Activated CD8-positive, alpha-beta memory T cell treated with anti-CD3 and anti-CD28 coated beads for 4 hours (primary cell): ENCODE results near the gene KCNIP4.

ENCODE experiments used
- DNase-seq, 2 donors: peaks; one replicate each; pipeline ENCODE4 v3.0.0-alpha.2; 2020; ENCODE audit warnings: low read depth in 2 of 2

Gene KCNIP4

DNA sequence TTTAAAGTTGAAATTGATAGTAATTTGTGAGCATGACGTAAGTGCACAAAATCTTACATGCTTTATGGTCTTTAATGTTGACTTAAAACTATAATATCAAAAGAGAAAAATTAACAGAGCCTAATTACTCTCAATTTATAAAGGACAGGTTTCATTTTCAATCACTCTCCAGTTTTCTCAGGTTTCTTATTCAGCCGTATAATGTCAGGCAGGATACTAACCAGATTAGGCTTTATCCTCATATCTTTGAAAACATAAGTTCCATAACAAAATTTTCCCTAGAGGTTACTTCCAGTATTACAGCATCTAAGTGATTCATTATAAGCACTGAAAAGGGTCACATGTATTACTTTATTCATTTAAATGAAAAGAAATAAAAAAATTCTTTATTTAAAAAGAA, 756.2 kb downstream of the KCNIP4 start:
- no peak for DNase-seq

DNA sequence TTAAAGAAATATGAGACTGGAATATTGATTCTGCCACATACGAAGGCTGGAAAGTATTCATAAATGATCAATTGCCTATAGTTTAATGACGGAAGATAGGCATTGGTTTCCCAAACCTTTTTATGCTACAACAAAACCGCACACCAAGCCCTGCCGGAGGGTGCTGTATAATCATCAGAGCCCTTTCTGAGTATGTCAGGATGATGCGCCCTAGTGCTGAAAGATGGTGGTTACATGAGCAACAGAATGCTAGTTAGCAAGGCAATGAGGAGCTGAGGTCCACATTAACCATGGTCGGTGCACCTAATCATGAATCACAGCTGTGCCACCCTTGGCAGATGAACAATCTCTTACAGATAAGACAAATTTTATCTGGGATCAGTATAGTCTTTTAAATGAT, 757.3 kb downstream of the KCNIP4 start:
- no peak for DNase-seq

DNA sequence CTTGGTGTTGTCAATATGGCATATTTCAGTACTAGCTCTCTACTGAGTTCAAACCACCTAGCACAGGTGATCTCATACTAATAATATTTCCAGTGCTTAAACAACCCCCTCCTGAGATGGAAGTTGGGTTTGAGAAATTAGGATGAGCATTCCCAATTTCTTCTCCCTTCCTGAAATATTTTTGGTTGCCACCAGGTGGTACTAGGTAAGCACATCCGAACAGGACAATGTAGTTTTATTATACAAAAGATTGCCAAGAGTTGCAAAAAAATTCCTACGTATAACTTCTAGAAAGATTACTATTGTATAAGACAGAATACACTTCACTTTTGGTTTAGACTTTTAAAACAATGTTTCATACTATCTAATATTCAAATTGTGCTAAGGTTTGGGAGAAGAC, 763.8 kb downstream of the KCNIP4 start:
- DNase-seq: no peak

DNA sequence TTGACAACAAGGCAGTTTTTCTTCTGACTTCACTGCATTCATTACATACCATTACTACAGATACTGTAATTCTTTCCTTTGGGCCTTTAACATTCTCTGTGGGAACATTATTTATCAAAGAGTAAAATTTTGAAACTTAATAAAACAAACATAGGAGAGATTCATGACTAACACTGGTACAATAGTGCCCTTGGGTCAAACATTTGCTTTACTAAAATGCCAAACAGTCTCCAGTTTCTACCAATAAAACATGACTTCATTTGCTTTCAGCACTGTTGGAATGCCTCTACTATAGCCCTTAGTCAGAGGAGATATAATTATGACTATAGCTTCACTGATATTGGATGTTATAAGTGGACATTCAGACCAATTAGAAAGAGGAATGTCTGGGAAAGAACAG, 766.9 kb downstream of the KCNIP4 start:
- no peak for DNase-seq

DNA sequence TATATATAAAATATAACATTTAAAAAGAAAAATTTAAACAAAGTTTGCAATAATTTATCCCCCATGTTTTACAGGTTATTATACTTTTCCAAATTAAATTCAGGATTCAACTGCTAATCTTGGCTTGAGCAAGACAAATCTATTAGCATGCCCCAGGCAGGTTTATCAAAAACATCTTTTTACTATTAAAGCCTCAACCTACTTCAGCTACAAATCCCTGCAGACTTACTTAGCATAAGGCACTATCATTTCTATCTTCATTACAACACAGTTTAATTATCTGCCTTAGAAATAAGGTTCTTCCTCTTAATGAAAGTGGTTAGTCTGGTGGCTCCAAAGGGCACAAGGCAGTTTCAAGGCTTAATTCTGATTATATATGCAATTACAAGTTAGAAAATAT, 770.7 kb downstream of the KCNIP4 start:
- no peak for DNase-seq

DNA sequence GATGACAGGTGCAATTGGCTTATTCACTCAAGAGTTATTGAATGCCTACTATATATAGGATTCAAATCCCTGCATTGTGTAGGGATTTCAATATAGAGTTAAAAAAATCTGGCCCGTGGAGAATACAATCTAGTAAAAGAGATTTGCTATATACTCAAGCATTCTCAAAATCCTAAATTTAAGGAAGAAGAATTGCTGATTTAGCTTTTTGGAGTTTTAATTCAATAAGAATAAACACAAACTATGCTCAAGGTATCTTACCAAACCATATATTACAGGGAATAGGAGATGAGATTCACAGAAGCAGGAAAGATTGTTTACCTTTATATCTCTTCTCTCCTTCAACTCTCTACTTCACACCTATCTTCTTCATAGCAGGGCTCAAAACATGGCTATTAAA, 771.5 kb downstream of the KCNIP4 start:
- DNase-seq: no peak

DNA sequence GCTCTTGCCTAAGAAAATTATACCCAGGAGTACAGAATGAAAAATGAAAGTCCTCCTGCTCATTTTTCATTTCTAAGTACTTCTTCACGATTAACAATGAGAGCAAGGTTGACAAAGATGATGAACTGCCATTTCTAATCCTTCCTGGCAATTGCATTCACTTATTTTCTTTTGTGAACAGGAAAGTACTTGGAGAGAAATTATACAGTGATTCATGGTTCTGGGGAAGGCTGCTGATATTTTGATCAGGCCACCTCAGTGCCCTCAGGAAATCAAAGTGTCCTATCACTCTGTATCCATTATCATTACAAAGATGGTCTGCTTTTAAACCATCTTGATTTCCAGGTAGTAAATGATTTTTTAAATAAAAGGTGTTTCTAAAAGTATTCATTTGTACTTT, 780.9 kb downstream of the KCNIP4 start:
- DNase-seq: no peak

DNA sequence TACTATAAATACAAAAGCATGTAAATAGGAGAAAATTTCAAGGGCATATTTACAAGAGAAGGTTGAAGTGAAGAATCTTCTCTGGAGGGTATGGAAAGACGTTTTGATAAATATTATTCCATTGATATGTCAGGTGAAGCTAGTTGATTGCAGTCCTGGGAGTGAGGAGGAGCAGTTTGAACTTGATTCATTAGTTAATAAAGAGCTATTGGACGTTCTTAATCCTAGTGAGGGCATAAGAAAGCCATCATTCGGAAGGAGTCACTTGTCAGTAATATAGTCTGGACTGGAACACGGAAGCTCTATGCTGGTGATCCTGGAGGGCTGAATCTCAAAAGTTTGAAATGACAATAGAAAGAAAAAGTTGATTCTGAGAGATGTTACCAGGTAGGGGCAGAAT, 793.2 kb downstream of the KCNIP4 start:
- no peak for DNase-seq

DNA sequence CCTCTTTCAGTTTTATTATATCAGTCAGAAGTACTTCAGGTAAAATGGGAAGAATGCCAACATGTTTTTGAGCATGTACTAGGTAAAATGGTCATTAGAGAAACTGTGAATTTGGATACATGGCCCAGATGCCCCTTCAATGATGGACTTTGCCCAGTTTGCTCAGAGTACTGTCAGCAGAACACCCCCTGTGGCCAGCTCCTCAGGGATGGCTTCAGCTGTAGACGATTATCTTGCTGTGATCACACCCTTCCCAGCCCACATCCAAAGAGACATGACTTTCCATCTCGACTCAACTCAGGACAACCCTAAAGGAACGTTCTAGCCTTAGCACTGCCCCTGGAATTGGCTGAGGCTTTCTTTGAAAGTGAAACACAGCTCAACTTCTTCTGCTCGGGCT, 809.2 kb downstream of the KCNIP4 start:
- DNase-seq: no peak

DNA sequence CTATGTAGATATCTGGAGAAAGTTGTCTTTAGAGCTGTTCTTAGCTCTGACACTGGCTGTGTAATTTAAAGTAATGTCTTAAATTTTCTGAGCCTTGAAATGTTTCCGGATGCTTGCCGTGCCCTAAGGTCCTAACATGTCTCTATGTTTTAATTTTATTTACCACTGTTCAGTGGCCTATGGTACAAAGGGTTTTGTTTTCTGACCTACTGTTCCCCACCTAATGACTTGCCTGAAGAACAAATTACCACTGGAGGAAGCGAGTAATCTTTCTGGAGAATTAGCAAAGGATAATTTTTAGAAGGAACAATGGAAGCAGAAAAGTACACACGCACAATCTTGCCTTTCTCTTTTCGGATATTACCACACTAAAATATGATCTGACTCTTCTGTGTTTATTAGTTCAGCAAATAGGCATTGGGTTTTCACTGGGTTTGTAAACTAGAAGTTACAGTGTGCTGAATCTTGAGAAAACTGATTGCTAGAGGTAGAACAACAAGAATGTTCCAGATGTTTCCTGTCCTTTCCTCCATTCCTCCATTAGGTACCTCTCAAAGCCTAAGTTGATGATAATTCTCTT, 812.4 kb downstream of the KCNIP4 start:
- no peak for DNase-seq

DNA sequence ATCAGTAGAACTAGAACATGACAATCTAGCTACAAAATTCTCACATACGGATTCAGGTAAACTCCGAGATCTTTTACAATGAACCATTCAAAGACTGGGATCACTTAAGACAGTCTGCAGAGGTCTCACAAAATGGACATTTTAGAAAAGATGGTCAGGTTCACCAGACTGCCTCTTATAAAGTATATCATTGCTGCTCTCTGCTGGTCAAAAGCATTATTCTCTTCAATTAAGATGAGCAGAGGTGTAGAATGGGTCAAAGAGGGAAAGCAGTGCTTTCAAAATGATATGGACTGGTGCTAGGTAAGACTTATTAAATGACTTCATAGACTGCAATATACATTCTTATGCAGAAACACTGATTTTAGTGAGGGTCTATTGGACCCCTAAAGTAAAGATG, 813.6 kb downstream of the KCNIP4 start:
- DNase-seq: no peak

DNA sequence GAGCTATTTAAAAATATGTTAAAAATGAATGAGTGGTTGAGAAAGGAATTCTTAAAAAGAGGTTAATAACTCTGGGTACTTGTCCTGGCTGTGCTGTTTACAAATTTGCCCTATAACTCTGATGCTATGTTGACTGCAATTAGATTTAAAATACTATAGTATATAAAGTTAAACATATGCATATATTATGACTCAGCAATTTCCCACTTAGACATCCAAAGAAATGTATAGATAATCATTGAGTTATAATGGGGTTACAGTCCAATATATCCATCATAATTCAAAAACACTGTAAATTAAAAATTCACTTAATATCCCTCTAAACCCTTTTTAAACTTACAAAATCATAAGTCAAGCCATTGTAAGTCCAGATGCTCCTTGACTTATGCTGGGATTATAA, 818.0 kb downstream of the KCNIP4 start:
- no peak for DNase-seq

DNA sequence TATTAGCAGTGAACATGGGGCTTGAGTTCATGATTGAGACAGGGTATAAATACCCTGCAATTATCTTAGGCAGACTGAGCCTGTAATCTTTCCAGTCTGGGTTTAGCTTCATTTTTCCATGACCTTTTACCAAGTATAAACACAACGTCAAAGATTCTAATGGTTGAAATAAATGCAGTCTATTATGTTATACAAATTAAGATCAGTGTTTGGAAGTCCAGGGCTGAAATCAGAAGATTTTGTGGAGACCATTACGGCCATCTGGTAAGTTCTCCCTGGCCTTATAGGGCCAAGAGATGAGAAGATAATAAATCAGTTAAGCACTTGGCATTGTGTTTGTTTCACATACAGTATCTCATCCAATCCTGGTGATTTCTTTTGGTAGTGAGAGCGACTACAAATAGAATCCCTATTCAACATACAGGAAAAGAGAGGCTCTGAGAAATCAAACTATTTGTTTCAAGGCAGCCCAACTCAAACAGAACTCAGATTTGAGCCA, 822.5 kb downstream of the KCNIP4 start:
- DNase-seq: no peak

DNA sequence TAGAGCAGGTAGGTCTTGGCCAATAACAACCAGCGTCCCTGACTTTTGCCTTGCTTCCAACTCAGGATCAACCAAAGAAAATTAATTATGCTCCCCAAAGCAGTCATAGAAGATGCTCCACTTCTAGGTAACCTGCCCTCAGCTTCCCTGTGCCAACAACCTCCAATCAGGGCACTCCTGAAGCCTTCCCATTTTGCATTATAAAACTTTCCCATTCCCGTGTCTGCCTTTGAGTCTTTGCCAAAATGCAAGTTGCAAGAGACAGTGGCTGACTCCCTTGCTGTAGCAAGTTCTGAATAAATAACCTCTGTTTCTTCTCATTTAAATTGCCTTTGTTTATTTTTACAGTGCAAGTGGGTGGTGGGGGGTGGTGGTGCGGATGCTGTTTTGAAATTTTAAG, 830.3 kb downstream of the KCNIP4 start:
- no peak for DNase-seq

DNA sequence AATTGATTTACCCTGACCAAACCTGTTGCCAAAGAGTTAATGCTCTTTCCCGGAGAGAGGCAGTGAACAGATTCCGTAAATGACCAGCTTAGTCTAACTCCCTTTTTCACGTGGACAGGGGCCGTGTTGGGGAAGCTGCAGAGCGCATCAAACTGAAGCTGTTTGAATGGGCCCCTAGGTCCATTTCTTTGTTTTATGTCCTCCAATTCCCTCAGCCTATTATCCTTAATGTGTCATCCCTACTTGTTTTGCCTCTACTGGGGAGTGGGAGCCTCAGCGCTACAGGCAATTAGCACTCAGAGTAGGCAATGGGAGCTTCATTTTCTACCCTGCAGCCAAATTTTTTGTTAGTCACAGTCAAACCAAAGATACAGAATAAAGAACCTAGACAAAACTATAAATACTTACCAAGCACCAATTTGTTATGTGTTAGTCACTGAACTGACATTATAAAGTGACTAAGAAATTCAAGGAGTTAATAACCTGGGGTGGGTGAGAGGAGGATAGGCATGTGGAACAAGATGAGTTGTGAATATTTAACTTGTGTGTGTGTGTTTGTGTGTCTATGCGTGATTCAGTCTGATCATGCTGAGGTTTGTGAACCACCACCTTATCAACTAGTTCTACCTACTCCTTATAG, 830.9 kb downstream of the KCNIP4 start:
- DNase-seq: no peak

DNA sequence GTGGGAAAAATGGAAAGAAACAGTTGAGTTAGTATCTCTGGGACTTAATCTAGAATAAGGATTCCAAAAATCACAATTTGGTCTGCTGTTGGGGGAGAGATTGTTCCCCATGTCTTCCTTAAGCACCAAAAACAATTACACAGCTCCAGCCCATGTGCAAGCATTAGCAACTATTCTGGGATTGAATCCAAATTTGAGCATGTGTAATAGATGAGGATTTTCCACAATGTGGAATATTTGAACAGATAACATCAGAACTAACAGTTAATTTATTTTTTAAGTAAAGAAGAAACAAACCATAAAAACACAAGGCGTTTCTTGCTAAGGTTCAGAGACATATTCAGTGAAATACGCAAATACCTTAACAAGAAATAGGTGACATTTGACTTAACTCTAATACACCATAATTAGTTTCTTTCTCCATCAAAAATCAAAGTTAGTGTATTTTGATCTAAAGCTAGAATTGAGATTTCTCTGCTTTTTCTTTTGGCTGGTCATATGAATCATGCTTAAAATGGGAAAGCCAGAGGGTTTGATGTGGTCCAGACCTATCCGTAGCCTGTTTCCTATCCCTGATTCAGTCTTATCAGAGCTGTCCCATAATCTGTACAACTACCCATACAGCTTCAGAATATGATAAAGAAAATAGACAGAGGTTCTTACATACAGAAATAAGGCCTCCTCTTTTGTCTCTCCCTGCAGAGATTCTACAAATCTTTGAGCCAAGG, 834.9 kb downstream of the KCNIP4 start:
- DNase-seq: no peak

DNA sequence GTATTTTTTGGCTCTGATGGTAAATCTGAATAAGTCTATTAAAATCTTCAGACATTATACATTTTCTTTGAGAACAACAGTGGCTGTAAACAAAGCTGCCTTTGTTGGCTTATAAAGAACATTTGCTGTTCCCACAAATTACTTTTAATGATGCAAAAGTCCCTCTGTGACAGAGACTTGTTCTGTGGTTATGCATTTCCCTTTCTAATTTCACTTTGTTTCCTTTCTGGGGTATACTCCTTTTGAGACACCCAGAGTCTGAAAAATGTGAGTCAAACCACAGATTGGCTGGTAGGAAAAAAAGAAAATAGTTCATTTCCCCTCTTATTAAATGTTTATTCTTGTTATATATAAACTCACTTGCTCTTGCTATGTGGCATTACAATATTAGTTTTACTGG, 845.9 kb downstream of the KCNIP4 start:
- DNase-seq: no peak

DNA sequence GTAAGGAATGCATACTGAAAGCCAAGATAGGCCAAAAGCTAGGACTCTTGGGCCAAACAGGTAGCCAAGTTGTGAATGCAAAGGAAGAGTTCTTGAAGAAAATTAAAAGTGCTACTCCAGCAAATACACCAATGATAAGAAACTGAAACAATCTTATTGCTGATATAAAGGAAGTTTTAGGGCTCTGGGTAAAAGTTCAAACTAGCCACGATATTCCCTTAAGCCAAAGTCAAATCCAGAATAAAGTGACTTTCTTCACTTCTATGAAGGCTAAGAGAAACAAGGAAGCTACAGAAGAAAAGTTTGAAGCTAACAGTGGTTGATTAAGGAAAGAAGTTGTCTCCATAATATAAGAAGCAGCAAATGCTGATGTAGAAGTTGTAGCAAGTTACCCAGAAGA, 850.7 kb downstream of the KCNIP4 start:
- DNase-seq: no peak

DNA sequence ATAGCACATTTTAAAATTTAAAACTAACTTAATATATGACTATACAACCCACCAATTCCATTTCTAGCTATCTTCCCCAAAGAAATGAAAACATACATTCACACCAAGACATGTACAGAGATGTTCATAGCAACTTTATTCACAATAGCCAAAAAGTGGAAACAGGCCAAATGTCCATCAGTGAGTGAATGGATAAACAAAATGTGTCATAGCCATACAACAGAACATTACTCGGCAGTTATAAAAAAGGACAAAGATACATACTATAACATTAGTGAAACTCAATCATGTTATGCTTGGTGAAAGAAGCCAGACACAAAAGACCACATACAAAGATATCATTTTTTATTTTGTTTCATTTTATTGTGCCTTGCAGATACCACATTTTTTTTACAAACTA, 851.5 kb downstream of the KCNIP4 start:
- no peak for DNase-seq

DNA sequence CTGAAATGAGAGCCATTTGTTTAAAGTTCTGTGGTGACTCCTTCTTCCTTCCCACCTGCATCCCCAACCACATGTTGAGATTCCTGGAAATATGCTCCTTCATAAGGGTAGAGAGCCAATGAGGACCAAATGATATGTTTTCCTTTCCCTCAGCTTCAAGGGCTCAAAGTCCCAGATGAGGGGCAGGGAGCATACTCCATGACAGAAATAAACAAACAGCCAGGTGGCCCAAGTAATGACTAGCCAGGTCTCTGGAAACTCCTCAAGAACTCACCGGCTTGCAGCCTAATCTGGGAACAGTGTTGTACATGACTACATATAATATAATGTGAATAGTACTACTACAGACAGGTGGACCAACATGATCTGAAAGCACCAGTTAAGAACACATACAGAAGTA, 856.0 kb downstream of the KCNIP4 start:
- no peak for DNase-seq

DNA sequence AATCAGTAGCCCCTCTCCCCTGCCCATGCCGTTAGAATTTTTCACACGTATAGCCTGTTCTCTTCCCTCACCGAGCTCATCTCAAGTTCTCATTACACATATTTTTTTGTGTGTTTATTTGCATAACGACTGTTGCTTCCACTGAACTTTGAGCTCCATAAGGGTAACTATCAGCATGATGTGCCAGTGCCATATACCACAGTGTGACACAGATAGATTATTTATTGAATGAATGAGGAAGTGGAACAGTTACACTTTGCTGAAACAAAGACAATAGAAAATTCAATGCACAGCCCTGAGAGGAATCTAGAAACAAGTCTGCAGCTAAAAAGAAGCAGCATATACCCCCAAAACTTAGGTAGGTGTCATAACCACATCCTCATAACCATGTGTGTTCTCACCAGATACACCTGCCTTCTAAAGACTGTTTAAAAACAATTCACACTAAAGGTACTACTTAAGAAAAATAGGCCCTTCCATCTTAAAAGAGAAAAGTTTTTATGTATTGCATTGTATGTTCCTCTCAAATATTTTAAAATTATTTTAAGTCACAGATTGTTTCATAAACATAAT, 858.4 kb downstream of the KCNIP4 start:
- DNase-seq: no peak

DNA sequence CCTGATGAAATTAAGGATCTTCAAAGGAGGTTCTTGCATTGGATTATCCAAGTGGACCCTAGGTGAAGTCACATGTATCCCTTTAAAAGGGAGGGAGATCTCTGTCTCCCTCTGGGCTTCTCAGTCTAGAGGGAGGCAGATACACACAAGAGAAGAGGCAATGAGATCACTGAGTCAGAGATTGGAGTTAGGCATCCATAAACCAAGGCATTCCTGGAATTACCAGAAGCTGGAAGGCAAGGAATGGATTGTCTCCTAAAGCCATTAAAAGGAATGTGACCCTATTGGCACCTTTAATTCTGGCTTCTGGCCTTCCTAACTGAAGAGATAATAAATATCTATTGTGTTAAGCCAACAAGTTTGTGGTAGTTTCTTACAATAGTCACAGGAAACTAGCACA, 865.2 kb downstream of the KCNIP4 start:
- no peak for DNase-seq

DNA sequence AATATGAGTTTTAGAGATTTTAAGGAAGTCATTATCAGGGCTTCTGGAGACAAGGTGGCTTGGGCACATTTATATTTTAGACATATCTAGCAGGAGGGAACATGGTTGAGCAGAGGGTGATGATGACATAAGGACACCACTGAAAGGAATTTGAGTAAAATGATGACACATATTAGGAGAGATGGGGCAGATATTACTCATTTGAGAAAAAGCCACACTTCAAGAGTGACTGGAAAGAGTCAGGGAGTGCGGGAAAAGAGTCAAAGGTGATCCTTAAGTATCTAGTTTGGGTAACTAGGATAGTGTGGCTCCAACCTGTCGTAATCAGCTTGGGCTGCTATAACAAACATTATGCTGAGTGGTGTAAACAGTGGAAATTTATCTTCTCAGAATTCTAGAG, 870.6 kb downstream of the KCNIP4 start:
- no peak for DNase-seq
